GM23338 (cell line): ENCODE data around the gene SUCLG1. TPM values are rescaled to one million over a fixed set of nuclear protein-coding genes. Genes with fewer than 3 reads are reported as not detected.

Experiments used
- ATAC-seq: fragments of 200-7000 bp; cut with Tn5 transposase; 3 replicates; pipeline ENCODE4 v1.9.1; 2020
- DNase-seq: peaks from one replicate; pipeline ENCODE4 v3.0.0-alpha.2; 2015; ENCODE audit warnings: low spot score
- H2AFZ ChIP-seq: fragments of 200-600 bp; sonication (generic); 2 replicates; pipeline ENCODE4 v1.8.0; 2016; ENCODE audit warnings: antibody characterized with exemption, mild to moderate bottlenecking, moderate library complexity
- H3F3A ChIP-seq: fragments of 200-600 bp; sonication (generic); replicated peaks from 2 replicates; pipeline ENCODE4 v1.8.0; 2017; ENCODE audit warnings: antibody characterized with exemption, mixed run types, low read depth
- H3K27ac ChIP-seq: fragments of 200-600 bp; sonication (generic); 2 replicates; pipeline ENCODE4 v1.6.1; 2016; ENCODE audit warnings: low read depth
- H3K27me3 ChIP-seq: fragments of 200-600 bp; sonication (generic); 2 replicates; pipeline ENCODE4 v1.8.0; 2016; ENCODE audit warnings: mild to moderate bottlenecking, mixed run types, moderate library complexity; ENCODE audit not compliant: insufficient read depth
- H3K36me3 ChIP-seq: fragments of 200-600 bp; sonication (generic); 2 replicates; pipeline ENCODE4 v1.8.0; 2016; ENCODE audit warnings: mild to moderate bottlenecking; ENCODE audit not compliant: insufficient read depth
- H3K4me1 ChIP-seq: fragments of 200-600 bp; sonication (generic); 2 replicates; pipeline ENCODE4 v1.8.0; 2016; ENCODE audit warnings: mild to moderate bottlenecking, moderate library complexity; ENCODE audit not compliant: insufficient read depth
- H3K4me2 ChIP-seq: fragments of 200-600 bp; sonication (generic); 2 replicates; pipeline ENCODE4 v1.7.1; 2017; ENCODE audit warnings: mixed run types
- H3K4me3 ChIP-seq: fragments of 200-600 bp; sonication (generic); 2 replicates; pipeline ENCODE4 v1.6.1; 2016; ENCODE audit warnings: mixed run types
- H3K79me2 ChIP-seq: fragments of 200-600 bp; sonication (generic); replicated peaks from 2 replicates; pipeline ENCODE4 v1.8.0; 2017; ENCODE audit warnings: mild to moderate bottlenecking; ENCODE audit not compliant: insufficient read depth
- H3K9me2 ChIP-seq: fragments of 200-600 bp; sonication (generic); 2 replicates; pipeline ENCODE4 v1.8.0; 2017; ENCODE audit not compliant: insufficient read depth
- H4K20me1 ChIP-seq: fragments of 200-600 bp; sonication (generic); replicated peaks from 2 replicates; pipeline ENCODE4 v1.8.0; 2017; ENCODE audit warnings: mild to moderate bottlenecking; ENCODE audit not compliant: insufficient read depth
- H3K27ac Mint-ChIP-seq: 2 replicates; pipeline ENCODE4 v1.8.0; 2020; ENCODE audit warnings: inconsistent platforms, mild to moderate bottlenecking, moderate library complexity, mixed read lengths
- H3K27me3 Mint-ChIP-seq: 3 replicates; pipeline ENCODE4 v1.8.0; 2022; ENCODE audit warnings: low read depth, mild to moderate bottlenecking, moderate library complexity, mixed read lengths, inconsistent platforms; ENCODE audit not compliant: insufficient read depth, poor library complexity
- H3K36me3 Mint-ChIP-seq: 3 replicates; pipeline ENCODE4 v1.8.0; 2021; ENCODE audit warnings: low read depth, mild to moderate bottlenecking, inconsistent platforms, moderate library complexity, mixed read lengths
- H3K4me1 Mint-ChIP-seq: 3 replicates; pipeline ENCODE4 v1.8.0; 2020; ENCODE audit warnings: mild to moderate bottlenecking, inconsistent platforms, mixed read lengths
- H3K4me3 Mint-ChIP-seq: 3 replicates; pipeline ENCODE4 v1.8.0; 2021; ENCODE audit warnings: moderate library complexity, mild to moderate bottlenecking, inconsistent platforms, mixed read lengths
- H3K9me3 Mint-ChIP-seq: 3 replicates; pipeline ENCODE4 v1.8.0; 2020; ENCODE audit warnings: moderate library complexity, mild to moderate bottlenecking, inconsistent platforms, mixed read lengths
- CREB1 ChIP-seq: fragments of 250-450 bp; sonication (Bioruptor Pico); IDR thresholded peaks from 2 replicates; pipeline ENCODE4 v1.5.0; 2020; ENCODE audit warnings: low read depth, mild to moderate bottlenecking, moderate library complexity
- EZH2 ChIP-seq: fragments of 200-600 bp; sonication (generic); IDR thresholded peaks from one replicate; pipeline ENCODE4 v1.8.0; 2017; ENCODE audit warnings: antibody characterized with exemption, mild to moderate bottlenecking, low read depth; ENCODE audit not compliant: unreplicated experiment
- EZH2phosphoT487 ChIP-seq: fragments of 200-600 bp; sonication (generic); IDR thresholded peaks from one replicate; pipeline ENCODE4 v1.8.1; 2018; ENCODE audit warnings: antibody characterized with exemption; ENCODE audit not compliant: unreplicated experiment
- JUNB ChIP-seq: IDR thresholded peaks from one replicate; pipeline ENCODE4 v1.6.1; 2016; ENCODE audit warnings: antibody characterized with exemption; ENCODE audit not compliant: unreplicated experiment
- NANOG ChIP-seq: IDR thresholded peaks from 2 replicates; pipeline ENCODE4 v1.6.1; 2016; ENCODE audit warnings: antibody characterized with exemption, borderline replicate concordance
- REST ChIP-seq: IDR thresholded peaks from one replicate; pipeline ENCODE4 v1.6.1; 2018; ENCODE audit warnings: antibody characterized with exemption; ENCODE audit not compliant: unreplicated experiment
- STAT1 ChIP-seq: IDR thresholded peaks from one replicate; pipeline ENCODE4 v1.6.1; 2016; ENCODE audit warnings: antibody characterized with exemption; ENCODE audit not compliant: unreplicated experiment
- ZNF114 ChIP-seq: fragments of 250-450 bp; sonication (Bioruptor Pico); IDR thresholded peaks from 2 replicates; pipeline ENCODE4 v1.5.0; 2020; ENCODE audit warnings: mild to moderate bottlenecking, moderate library complexity
- ZNF331 ChIP-seq: fragments of 250-450 bp; sonication (Bioruptor Pico); IDR thresholded peaks from 2 replicates; pipeline ENCODE4 v1.5.0; 2020; ENCODE audit warnings: low read depth, mild to moderate bottlenecking, moderate library complexity
- polyA plus RNA-seq: library from polyadenylated mRNA; unstranded; fragments of >200 nt; fragmentation: Nextera tagmentation; extraction: Ambion mirVana; gene quantifications from 2 replicates; pipeline ENCODE4 v1.2.1, GENCODE V29; 2016
- total RNA-seq: library from RNA; depleted of rRNA; stranded (reverse); fragments of >200 nt; shearing (Covaris generic); gene quantifications from 2 replicates; pipeline ENCODE4 v1.2.3, GENCODE V29; 2014
- TF ChIP-seq, protein P1 (sequence below): IDR thresholded peaks from 2 replicates; pipeline ENCODE4 v1.6.1; 2016; ENCODE audit warnings: antibody characterized with exemption
- TF ChIP-seq, protein P2 (sequence below): fragments of 250-450 bp; sonication (Bioruptor Pico); IDR thresholded peaks from 2 replicates; pipeline ENCODE4 v1.5.0; 2020; ENCODE audit warnings: mild to moderate bottlenecking, moderate library complexity

The SUCLG1 gene
- total and polyA plus RNA-seq, 2 experiments from 2014 or later: 24.3 to 36.0 TPM

GRCh38 chr2:84378960-84379359 lies 80.1 kb downstream of the SUCLG1 start (continued):
- TF ChIP-seq, protein P1, sequence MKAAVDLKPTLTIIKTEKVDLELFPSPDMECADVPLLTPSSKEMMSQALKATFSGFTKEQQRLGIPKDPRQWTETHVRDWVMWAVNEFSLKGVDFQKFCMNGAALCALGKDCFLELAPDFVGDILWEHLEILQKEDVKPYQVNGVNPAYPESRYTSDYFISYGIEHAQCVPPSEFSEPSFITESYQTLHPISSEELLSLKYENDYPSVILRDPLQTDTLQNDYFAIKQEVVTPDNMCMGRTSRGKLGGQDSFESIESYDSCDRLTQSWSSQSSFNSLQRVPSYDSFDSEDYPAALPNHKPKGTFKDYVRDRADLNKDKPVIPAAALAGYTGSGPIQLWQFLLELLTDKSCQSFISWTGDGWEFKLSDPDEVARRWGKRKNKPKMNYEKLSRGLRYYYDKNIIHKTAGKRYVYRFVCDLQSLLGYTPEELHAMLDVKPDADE: no peak
- TF ChIP-seq CREB1 (CRISPR knock-in tag) (no peak), NANOG (no peak), ZNF114 (no peak), EZH2 (no peak), REST (no peak), EZH2phosphoT487 (no peak)

GRCh38 chr2:84375020-84375419 lies 84.1 kb downstream of the SUCLG1 start:
- H2AFZ ChIP-seq: no peak overlapping the region
- Mint-ChIP-seq H3K4me1 (no peaks in the 10 kb centered on the region), H3K9me3 (0 out of 3 replicates have a peak, but pooled peaks cover 2% of the 10 kb centered on the region), H3K36me3 (no peaks in the 10 kb centered on the region), H3K4me3 (no peak overlapping the region), H3K27ac (no peak overlapping the region), H3K27me3 (no peaks in the 10 kb centered on the region)
- no peaks in the 10 kb centered on the region for H3K9me2 ChIP-seq
- H3K4me1 ChIP-seq: no peaks in the 10 kb centered on the region
- H3K27me3 ChIP-seq: no peaks in the 10 kb centered on the region
- H3F3A ChIP-seq: no peaks in the 10 kb centered on the region
- no peaks in the 10 kb centered on the region for H3K79me2 ChIP-seq
- H3K27ac ChIP-seq: no peak overlapping the region
- no peak overlapping the region for H3K4me2 ChIP-seq
- ATAC-seq (no peak), DNase-seq (no peak)
- H3K4me3 ChIP-seq: no peak overlapping the region
- H4K20me1 ChIP-seq: no peaks in the 10 kb centered on the region
- no peaks in the 10 kb centered on the region for H3K36me3 ChIP-seq
- TF ChIP-seq EZH2phosphoT487: no peak
- TF ChIP-seq JUNB: no peak
- TF ChIP-seq ZNF331 (CRISPR knock-in tag): no peak
- TF ChIP-seq, protein P2, sequence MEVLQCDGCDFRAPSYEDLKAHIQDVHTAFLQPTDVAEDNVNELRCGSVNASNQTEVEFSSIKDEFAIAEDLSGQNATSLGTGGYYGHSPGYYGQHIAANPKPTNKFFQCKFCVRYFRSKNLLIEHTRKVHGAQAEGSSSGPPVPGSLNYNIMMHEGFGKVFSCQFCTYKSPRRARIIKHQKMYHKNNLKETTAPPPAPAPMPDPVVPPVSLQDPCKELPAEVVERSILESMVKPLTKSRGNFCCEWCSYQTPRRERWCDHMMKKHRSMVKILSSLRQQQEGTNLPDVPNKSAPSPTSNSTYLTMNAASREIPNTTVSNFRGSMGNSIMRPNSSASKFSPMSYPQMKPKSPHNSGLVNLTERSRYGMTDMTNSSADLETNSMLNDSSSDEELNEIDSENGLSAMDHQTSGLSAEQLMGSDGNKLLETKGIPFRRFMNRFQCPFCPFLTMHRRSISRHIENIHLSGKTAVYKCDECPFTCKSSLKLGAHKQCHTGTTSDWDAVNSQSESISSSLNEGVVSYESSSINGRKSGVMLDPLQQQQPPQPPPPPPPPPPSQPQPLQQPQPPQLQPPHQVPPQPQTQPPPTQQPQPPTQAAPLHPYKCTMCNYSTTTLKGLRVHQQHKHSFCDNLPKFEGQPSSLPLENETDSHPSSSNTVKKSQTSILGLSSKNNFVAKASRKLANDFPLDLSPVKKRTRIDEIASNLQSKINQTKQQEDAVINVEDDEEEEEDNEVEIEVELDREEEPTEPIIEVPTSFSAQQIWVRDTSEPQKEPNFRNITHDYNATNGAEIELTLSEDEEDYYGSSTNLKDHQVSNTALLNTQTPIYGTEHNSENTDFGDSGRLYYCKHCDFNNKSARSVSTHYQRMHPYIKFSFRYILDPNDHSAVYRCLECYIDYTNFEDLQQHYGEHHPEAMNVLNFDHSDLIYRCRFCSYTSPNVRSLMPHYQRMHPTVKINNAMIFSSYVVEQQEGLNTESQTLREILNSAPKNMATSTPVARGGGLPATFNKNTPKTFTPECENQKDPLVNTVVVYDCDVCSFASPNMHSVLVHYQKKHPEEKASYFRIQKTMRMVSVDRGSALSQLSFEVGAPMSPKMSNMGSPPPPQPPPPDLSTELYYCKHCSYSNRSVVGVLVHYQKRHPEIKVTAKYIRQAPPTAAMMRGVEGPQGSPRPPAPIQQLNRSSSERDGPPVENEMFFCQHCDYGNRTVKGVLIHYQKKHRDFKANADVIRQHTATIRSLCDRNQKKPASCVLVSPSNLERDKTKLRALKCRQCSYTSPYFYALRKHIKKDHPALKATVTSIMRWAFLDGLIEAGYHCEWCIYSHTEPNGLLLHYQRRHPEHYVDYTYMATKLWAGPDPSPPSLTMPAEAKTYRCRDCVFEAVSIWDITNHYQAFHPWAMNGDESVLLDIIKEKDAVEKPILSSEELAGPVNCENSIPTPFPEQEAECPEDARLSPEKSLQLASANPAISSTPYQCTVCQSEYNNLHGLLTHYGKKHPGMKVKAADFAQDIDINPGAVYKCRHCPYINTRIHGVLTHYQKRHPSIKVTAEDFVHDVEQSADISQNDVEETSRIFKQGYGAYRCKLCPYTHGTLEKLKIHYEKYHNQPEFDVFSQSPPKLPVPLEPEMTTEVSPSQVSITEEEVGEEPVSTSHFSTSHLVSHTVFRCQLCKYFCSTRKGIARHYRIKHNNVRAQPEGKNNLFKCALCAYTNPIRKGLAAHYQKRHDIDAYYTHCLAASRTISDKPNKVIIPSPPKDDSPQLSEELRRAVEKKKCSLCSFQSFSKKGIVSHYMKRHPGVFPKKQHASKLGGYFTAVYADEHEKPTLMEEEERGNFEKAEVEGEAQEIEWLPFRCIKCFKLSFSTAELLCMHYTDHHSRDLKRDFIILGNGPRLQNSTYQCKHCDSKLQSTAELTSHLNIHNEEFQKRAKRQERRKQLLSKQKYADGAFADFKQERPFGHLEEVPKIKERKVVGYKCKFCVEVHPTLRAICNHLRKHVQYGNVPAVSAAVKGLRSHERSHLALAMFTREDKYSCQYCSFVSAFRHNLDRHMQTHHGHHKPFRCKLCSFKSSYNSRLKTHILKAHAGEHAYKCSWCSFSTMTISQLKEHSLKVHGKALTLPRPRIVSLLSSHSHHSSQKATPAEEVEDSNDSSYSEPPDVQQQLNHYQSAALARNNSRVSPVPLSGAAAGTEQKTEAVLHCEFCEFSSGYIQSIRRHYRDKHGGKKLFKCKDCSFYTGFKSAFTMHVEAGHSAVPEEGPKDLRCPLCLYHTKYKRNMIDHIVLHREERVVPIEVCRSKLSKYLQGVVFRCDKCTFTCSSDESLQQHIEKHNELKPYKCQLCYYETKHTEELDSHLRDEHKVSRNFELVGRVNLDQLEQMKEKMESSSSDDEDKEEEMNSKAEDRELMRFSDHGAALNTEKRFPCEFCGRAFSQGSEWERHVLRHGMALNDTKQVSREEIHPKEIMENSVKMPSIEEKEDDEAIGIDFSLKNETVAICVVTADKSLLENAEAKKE: no peak
- no peak for TF ChIP-seq STAT1
- TF ChIP-seq, protein P1: no peak
- TF ChIP-seq ZNF114: no peak
- no peak for TF ChIP-seq NANOG
